Fibroblast of villous mesenchyme (primary cell): ENCODE measurements around the gene CCBE1. TPM values are rescaled to one million over a fixed set of nuclear protein-coding genes. Genes with fewer than 3 reads are reported as not detected.

ENCODE experiments used
- DNase-seq: peaks from one replicate; pipeline ENCODE4 v3.0.0-alpha.2; 2010; ENCODE audit warnings: low read depth
- H3K4me3 ChIP-seq: 2 replicates; pipeline ENCODE4 v1.5.1; 2011; ENCODE audit warnings: low read depth, mild to moderate bottlenecking, low read length
- total RNA-seq: library from RNA; depleted of rRNA; stranded (reverse); fragments of >200 nt; gene quantifications from 2 replicates; pipeline ENCODE4 v1.2.3, GENCODE V29; 2012
- TF ChIP-seq, protein P1 (sequence below): IDR thresholded peaks from 2 replicates; pipeline ENCODE4 v1.5.1; 2012; ENCODE audit warnings: low read depth, mild to moderate bottlenecking, low read length; ENCODE audit not compliant: insufficient read depth

CCBE1 gene
- total RNA-seq, 1 donor: 10.4 TPM

- no peak overlapping the region for H3K4me3 ChIP-seq
- TF ChIP-seq, protein P1, sequence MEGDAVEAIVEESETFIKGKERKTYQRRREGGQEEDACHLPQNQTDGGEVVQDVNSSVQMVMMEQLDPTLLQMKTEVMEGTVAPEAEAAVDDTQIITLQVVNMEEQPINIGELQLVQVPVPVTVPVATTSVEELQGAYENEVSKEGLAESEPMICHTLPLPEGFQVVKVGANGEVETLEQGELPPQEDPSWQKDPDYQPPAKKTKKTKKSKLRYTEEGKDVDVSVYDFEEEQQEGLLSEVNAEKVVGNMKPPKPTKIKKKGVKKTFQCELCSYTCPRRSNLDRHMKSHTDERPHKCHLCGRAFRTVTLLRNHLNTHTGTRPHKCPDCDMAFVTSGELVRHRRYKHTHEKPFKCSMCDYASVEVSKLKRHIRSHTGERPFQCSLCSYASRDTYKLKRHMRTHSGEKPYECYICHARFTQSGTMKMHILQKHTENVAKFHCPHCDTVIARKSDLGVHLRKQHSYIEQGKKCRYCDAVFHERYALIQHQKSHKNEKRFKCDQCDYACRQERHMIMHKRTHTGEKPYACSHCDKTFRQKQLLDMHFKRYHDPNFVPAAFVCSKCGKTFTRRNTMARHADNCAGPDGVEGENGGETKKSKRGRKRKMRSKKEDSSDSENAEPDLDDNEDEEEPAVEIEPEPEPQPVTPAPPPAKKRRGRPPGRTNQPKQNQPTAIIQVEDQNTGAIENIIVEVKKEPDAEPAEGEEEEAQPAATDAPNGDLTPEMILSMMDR: no peak
- no peak for DNase-seq
Observed at GRCh38 chr18:59470561-59471121, 226.6 kb downstream of the CCBE1 start.

DNA sequence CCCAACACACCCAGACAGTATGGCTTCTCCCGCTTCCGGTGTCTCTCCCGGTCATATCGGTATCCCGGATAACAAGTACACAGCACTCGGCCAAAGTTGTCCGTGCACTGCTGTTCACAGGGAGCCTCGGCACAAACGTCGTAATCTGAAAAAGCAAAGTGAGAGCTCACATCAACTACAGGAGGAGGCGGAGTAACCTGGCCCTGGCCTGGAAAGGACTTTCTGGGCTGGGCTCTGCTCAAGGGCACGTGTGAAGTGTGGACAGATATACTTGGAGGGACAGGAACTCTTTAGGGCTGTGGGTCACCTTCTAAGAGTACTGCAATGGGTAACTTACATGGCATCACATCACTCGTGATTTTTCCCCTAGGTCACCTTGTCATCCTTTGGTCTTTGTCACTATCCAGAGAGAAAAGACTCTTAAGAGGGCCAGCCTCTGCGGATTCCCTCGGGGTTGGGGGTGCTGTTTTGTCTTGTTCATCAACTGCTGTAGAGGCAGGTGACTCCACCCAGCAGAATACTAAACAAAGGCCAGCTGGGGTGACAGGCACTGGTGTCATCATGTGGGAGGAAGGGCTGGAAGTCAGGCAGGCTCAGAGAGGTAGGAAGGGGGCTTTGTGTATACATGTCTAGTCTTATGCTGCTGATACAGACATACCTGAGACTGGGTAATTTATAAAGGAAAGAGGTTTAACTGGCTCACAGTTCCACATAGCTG is 227.6 kb downstream of the CCBE1 start:
- no peak for DNase-seq
- no peak overlapping the region for H3K4me3 ChIP-seq
- TF ChIP-seq, protein P1: no peak

GRCh38 chr18:59468821-59469220 is 228.4 kb downstream of the CCBE1 start:
- DNase-seq: no peak
- TF ChIP-seq, protein P1: no peak
- no peak overlapping the region for H3K4me3 ChIP-seq

DNA sequence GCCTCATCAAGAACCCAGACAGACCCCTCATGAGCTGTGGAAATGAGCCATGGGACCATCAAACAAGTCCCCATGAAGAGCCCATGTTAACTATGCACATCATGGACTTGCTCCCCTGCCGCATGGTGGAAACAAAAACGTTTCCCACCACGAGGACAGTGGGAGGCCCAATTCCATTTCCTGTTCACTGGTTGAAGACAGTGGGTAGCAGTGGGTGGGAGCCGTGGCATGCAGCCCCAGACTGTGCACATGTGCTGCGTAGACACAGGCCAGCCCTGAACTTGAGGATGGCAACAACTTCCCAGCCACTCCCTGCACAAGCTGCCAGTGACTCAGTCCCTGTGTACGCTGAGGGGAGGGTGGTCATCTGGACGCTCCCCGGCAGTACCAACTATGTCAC is 229.7 kb downstream of the CCBE1 start:
- TF ChIP-seq, protein P1: no peak
- no peak overlapping the region for H3K4me3 ChIP-seq
- DNase-seq: no peak

DNA sequence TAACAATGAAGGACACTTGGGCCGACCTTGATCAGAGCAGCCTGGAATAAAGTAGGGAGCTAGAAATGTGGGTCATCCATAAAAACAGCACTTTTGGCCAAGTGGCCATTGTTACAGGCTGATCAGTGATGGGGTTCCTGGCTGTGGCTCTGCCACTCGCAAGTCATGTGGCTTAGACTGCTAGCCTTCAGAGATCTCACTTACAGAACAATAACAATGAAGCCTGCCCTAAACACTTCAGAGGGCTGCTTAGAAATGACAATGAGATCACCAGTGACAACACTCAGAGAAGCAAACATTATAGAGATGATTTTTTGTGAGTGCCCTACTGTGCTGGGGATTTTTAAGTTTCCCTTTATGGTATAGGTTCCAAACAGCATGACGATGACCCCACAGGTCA is 230.2 kb downstream of the CCBE1 start:
- no peak for DNase-seq
- no peak overlapping the region for H3K4me3 ChIP-seq
- TF ChIP-seq, protein P1: no peak

GRCh38 chr18:59464486-59464885 is 232.7 kb downstream of the CCBE1 start:
- DNase-seq: no peak
- H3K4me3 ChIP-seq: no peak overlapping the region
- TF ChIP-seq, protein P1: no peak
